Bronchial epithelial cell (primary cell): ENCODE measurements around the gene DSCAM. TPM values are rescaled to one million over a fixed set of nuclear protein-coding genes. Genes with fewer than 3 reads are reported as not detected.

Experiments
- DNase-seq: peaks from one replicate; pipeline ENCODE4 v3.0.0-alpha.2; 2010; ENCODE audit warnings: low read depth
- FAIRE-seq: peaks from 2 replicates; lab custom pipeline; 2011; peaks lifted over from hg19 to GRCh38; lab: Jason Lieb, UNC
- H3K27me3 ChIP-seq: 2 replicates; pipeline ENCODE4 v1.5.1; 2011; ENCODE audit warnings: low read length; ENCODE audit not compliant: control insufficient read depth, insufficient read depth
- H3K36me3 ChIP-seq: 2 replicates; pipeline ENCODE4 v1.5.1; 2011; ENCODE audit warnings: low read length; ENCODE audit not compliant: control insufficient read depth, insufficient read depth
- H3K4me3 ChIP-seq: 2 replicates; pipeline ENCODE4 v1.5.1; 2011; ENCODE audit warnings: mild to moderate bottlenecking, low read depth, low read length, control low read depth
- total RNA-seq: library from RNA; depleted of rRNA; stranded (reverse); fragments of >200 nt; gene quantifications from 2 replicates; pipeline ENCODE4 v1.2.1, GENCODE V29; 2014
- TF ChIP-seq, protein P1 (sequence below): IDR thresholded peaks from 2 replicates; pipeline ENCODE4 v1.5.1; 2011; ENCODE audit warnings: mild to moderate bottlenecking, moderate library complexity, low read length, control low read depth, inconsistent platforms; ENCODE audit not compliant: insufficient read depth, severe bottlenecking

Gene DSCAM
- total RNA-seq, 1 donor from 2014 or later: 0.53 TPM

DNA sequence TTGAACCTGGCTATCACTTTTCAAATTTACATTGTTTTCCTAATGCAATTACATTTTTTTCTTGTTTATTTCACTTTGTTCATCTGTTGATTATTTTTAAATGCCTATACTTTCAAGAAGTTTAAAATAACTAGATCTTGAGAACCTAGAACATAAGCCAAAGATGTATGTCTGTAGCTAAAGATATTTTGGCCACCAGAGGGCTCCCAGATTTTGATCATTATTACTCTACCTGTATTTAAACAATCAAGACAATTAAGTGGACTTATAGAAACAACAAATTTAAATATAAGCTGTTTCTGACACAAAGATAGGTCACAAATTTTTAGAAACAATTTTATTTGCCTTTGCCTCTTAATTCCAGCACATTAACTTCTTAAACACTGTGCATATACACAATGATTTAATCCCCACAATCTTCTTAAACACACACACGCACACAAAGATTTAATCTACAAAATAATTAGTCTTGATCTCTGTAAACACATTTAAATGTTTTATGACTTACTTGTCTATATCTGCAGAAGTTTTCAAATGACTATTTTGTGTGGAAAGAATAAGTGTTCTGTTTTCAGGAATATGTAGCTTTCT is 380.0 kb downstream of the DSCAM start:
- TF ChIP-seq, protein P1, sequence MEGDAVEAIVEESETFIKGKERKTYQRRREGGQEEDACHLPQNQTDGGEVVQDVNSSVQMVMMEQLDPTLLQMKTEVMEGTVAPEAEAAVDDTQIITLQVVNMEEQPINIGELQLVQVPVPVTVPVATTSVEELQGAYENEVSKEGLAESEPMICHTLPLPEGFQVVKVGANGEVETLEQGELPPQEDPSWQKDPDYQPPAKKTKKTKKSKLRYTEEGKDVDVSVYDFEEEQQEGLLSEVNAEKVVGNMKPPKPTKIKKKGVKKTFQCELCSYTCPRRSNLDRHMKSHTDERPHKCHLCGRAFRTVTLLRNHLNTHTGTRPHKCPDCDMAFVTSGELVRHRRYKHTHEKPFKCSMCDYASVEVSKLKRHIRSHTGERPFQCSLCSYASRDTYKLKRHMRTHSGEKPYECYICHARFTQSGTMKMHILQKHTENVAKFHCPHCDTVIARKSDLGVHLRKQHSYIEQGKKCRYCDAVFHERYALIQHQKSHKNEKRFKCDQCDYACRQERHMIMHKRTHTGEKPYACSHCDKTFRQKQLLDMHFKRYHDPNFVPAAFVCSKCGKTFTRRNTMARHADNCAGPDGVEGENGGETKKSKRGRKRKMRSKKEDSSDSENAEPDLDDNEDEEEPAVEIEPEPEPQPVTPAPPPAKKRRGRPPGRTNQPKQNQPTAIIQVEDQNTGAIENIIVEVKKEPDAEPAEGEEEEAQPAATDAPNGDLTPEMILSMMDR: peak; percentile 23
- Histone ChIP-seq H3K27me3 (no peaks in the 10 kb centered on the region), H3K36me3 (no peaks in the 10 kb centered on the region), H3K4me3 (no peak overlapping the region)
- no peak for FAIRE-seq
- DNase-seq: peak; percentile 44

DNA sequence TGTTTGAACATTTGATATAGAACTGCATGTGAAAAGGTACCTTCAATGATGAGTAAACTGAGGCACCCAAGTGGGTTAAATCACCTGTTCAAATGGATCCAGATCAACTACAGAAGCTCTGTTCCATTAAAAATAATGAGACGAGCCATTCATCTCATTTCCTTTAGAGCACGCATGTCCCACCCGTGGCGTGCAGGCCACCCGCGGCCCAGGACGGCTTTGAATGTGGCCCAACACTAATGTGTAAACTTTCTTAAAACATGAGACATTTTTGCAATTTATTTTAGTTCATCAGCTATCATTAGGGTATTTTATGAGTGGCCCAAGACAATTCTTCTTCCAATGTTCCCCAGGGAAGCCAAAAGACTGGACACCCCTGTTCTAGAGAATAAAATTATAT is 381.6 kb downstream of the DSCAM start:
- TF ChIP-seq, protein P1: no peak
- no peak for FAIRE-seq
- Histone ChIP-seq H3K27me3 (no peaks in the 10 kb centered on the region), H3K4me3 (no peak overlapping the region), H3K36me3 (no peaks in the 10 kb centered on the region)
- DNase-seq: no peak

DNA sequence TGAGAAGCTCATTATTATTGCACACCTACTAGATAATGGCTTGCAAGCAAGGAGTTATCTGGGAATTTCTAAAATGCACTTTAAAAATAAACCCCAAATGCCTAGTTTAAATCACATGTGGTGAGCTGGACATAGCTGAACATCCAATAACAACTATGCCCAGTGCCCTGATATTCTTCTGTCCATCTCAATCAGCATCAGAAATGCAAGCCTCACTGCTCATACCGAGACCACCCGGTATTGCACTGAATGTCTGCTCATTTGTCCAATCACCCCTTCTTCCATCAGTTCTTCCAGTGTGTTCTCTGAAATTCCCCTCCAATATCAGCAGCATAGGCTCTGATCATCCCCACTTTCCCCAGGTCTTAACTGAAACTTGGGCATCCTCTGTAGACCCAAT is 383.8 kb downstream of the DSCAM start:
- TF ChIP-seq, protein P1: no peak

DNA sequence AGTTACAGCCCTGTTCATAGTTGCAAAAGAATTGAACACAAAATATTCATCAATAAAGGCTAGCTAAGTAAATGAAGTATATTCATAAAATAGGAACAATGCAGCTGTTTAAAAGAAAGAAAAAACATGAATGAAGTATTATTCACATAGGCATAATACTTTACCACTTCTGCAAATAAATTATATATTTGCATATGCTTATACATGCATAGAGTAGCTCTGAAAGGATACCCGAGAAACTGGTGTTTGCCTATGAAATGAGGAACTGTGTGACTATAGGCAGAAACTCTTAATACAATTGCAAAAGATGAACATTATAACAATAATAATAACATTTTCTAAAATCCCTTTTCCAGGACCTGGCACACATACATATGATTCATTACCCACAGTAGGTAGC is 385.9 kb downstream of the DSCAM start:
- Histone ChIP-seq H3K27me3 (no peaks in the 10 kb centered on the region), H3K4me3 (no peak overlapping the region), H3K36me3 (no peaks in the 10 kb centered on the region)
- FAIRE-seq (no peak), DNase-seq (no peak)
- TF ChIP-seq, protein P1: no peak

More for the DNA sequence above, 383.8 kb downstream of the DSCAM start:
- DNase-seq (no peak), FAIRE-seq (no peak)
- Histone ChIP-seq H3K36me3 (no peaks in the 10 kb centered on the region), H3K27me3 (no peaks in the 10 kb centered on the region), H3K4me3 (no peak overlapping the region)

DNA sequence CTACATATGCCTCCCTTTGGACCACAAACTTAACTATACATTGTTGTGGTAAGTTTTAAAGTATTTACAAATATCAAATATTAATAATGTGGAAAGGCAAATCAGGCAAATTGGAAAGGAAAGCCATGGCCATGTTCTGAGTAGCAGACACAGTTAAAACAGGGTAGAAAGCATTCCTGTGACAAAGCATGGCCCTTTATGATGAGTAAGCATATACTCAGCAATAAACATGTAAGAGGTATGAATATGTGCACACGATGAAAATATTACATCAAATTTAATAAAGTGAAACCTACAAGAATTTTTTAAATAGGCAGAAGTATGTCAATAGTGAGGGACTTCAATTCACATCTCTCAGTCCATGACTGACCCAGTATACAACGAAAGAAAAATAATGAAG is 389.2 kb downstream of the DSCAM start:
- H3K36me3 ChIP-seq: no peaks in the 10 kb centered on the region
- no peaks in the 10 kb centered on the region for H3K27me3 ChIP-seq
- FAIRE-seq: no peak
- TF ChIP-seq, protein P1: no peak
- no peak overlapping the region for H3K4me3 ChIP-seq
- DNase-seq: peak; percentile 5

DNA sequence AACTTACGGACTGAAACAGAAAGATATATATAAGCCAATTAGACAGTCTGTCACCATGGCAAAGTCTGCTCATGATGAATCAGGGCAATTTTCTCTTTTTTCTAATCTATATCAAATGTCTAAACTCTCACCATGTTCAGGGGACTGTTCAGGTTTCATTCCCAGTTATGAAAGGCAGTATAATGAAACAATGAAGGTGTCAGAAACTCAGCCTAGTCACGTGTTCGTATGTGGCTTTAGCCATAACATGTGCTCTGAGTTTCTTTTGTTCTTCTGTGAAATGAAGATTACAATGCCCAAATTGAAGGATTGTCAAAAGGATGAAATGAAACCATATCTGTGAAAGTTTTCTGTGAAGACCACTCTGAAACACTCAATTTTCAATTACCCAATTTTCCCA is 392.9 kb downstream of the DSCAM start:
- TF ChIP-seq, protein P1: no peak
- no peaks in the 10 kb centered on the region for H3K36me3 ChIP-seq
- H3K4me3 ChIP-seq: no peak overlapping the region
- H3K27me3 ChIP-seq: no peaks in the 10 kb centered on the region
- FAIRE-seq (no peak), DNase-seq (no peak)
